Skeletal muscle tissue (tissue), 4 donors: ENCODE data around the gene TCEANC2. TPM values are rescaled to one million over a fixed set of nuclear protein-coding genes. Genes with fewer than 3 reads are reported as not detected.
"Not testable (repeated sequence)": the region's sequence is repeated elsewhere in the genome, so short reads cannot be mapped to it uniquely, and the experiment has no call there.

ENCODE experiments used
- H3K27ac ChIP-seq: one replicate; pipeline ENCODE4 v1.7.0; 2013; ENCODE audit warnings: mild to moderate bottlenecking, low read depth, low read length, inconsistent platforms
- H3K27me3 ChIP-seq, 3 donors: one replicate each; pipeline ENCODE4 v1.7.0; 2013; ENCODE audit warnings: low read length in 3 of 3; ENCODE audit not compliant: control insufficient read depth in 3 of 3, insufficient read depth in 3 of 3
- H3K36me3 ChIP-seq, 3 donors: one replicate each; pipeline ENCODE4 v1.7.0; 2013; ENCODE audit warnings: low read length in 3 of 3; ENCODE audit not compliant: control insufficient read depth in 3 of 3, insufficient read depth in 3 of 3
- H3K4me1 ChIP-seq, 3 donors: one replicate each; pipeline ENCODE4 v1.7.0; 2013; ENCODE audit warnings: low read length in 3 of 3, mild to moderate bottlenecking in 3 of 3; ENCODE audit not compliant: control insufficient read depth in 3 of 3, insufficient read depth in 3 of 3
- H3K4me3 ChIP-seq, 3 donors: one replicate each; pipeline ENCODE4 v1.7.0; 2013; ENCODE audit warnings: low read length in 3 of 3
- H3K9ac ChIP-seq, 3 donors: one replicate each; pipeline ENCODE4 v1.7.0; 2013; ENCODE audit warnings: low read length in 3 of 3, mild to moderate bottlenecking in 3 of 3, moderate library complexity in 2 of 3, low read depth in 1 of 3
- H3K9me3 ChIP-seq, 3 donors: one replicate each; pipeline ENCODE4 v1.7.0; 2013; ENCODE audit warnings: low read length in 3 of 3; ENCODE audit not compliant: control insufficient read depth in 3 of 3
- total RNA-seq: library from RNA; depleted of rRNA; stranded (reverse); fragments of >200 nt; gene quantifications from one replicate; pipeline ENCODE4 v1.2.3, GENCODE V29; 2014
- donor health status: Osteomylitis.

TCEANC2 gene
- total RNA-seq, 1 donor from 2014 or later: 3.1 TPM

DNA sequence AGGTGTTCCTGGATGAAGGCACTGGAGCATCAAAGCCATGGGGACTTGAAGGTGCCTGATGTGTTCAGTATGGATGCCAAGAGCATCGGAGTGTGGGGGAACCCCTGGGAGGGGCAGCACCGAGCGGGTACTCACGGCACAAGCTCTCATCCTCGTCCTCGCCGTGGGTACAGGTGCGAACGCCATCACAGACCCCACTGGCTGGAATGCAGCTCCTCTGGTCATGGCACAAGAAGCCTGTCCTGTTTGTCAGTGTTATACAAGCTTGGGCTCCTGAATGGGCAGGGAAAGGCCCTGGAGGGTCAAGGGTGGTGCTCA is 41.4 kb upstream of the TCEANC2 start:
- no peak overlapping the region for H3K9ac ChIP-seq
- peaks cover 15 to 42% (median 38%) of the 10 kb centered on the region in 3 donors for H3K27me3 ChIP-seq
- no peaks in the 10 kb centered on the region for H3K36me3 ChIP-seq
- H3K4me3 ChIP-seq: no peak overlapping the region
- H3K27ac ChIP-seq: no peak overlapping the region
- H3K4me1 ChIP-seq: no peaks in the 10 kb centered on the region
- H3K9me3 ChIP-seq: no peaks in the 10 kb centered on the region

DNA sequence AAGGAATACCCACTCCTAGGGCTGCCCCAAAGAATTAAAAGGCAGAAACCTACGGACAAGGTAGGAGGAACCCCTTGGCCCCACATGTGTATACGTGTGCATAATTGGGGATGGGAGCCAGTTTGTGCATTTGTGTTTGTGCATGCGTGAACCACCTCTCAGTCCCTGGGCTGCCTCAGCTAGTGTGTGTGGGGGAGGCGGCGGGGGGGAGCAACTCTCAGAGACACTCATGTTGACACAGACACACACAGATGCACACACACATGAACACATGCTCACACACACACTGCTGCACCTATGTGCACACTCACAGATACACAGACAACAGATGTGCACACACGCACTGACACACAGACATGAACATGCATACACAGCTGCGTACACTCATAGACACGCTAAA is 40.5 kb upstream of the TCEANC2 start:
- peaks cover 15 to 45% (median 39%) of the 10 kb centered on the region in 3 donors for H3K27me3 ChIP-seq
- no peak overlapping the region for H3K9ac ChIP-seq
- H3K4me1 ChIP-seq: no peaks in the 10 kb centered on the region
- no peak overlapping the region for H3K27ac ChIP-seq
- H3K36me3 ChIP-seq: no peaks in the 10 kb centered on the region
- H3K9me3 ChIP-seq: no peaks in the 10 kb centered on the region
- H3K4me3 ChIP-seq: no peak overlapping the region

DNA sequence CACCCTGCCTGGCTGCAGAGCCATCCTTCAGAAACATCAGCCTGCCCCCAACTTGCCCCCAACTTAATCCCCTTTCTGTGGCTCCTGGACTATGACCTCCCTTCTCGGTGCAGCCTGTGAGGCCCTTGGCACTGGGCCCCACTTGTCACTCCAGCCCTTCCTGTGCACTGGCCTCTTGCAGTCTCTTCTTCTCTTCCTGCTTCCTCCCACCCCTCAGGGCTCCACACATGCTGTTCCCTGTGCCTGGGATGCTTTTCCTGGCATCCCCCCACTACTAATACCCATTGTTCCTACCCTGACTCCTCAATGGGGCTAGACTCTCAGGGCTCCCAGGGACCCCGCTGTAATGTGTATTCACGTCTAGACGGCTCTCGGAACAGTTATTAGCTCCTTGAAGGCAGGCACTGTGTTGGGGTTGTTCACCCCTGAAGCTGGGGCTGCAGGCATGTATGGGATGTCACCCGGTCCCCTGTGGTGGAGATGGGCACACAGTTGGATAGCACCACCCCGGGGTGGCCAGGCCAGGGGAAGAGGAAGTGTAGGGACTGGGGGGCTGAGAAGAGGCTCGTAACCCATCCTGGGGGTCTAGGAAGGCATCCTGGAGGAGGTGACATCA is 39.9 kb upstream of the TCEANC2 start:
- H3K27me3 ChIP-seq: peaks cover 15 to 45% (median 40%) of the 10 kb centered on the region in 3 donors
- H3K9ac ChIP-seq: no peak overlapping the region
- H3K27ac ChIP-seq: no peak overlapping the region
- H3K36me3 ChIP-seq: no peaks in the 10 kb centered on the region
- no peak overlapping the region for H3K4me3 ChIP-seq
- no peaks in the 10 kb centered on the region for H3K4me1 ChIP-seq
- H3K9me3 ChIP-seq: no peaks in the 10 kb centered on the region

DNA sequence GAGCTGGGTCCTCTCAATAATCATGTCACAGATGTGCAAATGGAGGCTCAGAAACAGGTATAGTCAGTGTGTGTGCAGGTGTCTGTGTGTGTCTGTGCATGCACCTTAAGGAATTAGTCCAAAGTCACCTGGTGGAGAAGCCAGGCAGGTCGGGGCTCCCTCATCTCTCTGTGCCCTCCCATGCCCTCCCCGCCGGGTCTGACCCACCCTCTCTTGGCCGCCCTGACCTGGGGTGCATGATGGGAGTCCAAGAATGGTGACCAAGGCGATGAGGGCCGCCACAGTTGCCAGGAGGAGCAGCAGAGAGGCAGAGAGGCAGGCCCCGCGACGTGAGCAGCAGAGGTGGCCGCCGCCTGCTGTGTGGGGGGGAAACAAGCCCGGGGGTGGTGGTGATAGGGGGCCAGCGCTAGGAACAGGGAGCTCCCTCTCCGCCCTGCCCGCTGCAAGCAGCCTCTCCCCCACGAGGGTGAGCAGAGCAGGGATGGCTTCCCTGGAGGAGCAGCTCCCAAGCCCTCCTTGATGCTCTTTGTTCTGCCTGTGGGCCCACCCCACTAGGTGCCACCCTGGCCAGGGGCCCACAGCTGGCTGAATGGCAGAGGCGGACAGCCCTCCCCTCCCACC is 39.3 kb upstream of the TCEANC2 start:
- Histone ChIP-seq H3K27me3 (peaks cover 15 to 45% (median 37%) of the 10 kb centered on the region in 3 donors), H3K9ac (no peak overlapping the region), H3K4me3 (no peak overlapping the region), H3K36me3 (no peaks in the 10 kb centered on the region), H3K4me1 (no peaks in the 10 kb centered on the region), H3K27ac (no peak overlapping the region), H3K9me3 (no peaks in the 10 kb centered on the region)

DNA sequence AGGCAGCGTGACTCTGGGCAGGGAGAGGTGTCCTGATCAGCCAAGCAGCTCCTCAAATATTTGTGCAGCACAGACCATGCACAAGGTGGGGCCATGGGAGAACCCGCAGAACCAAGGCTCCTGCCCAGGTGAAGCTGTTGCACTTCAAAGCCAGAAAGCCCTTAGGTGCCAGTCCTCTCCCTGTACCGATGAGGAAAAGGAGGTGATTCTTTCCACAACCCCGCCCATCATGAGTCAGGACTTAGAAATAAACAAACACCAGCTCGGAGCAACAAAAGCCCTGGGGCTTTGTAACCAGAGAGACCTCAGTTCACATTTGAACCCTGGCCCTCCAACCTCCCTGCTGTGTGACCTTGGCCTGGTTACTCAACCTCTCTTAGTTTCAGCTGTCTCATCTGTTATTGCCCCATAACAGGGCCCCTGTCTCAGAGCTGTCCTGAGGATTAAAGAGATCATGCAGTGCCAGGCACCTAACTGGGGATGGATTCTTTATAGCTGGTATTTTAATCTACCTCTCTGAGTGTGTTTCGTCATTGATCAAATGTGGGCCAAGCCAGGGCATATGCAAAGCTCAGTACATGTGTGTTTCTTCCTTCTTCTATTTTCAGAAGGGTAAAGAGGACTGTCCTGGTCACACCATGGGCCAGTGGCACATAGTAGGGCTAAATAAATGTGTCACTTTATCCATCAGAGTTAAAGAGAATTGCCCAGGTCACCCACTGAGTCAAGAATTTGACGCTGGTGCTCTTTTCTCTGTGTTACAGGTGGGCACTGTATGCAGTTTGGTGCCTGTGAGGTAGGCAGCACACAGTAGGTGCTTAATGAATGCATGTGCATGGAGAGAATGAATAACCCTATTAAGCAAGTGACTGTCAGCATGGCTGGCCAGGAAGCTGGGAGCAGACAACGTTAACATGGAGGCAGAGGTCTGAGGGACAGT is 36.8 kb upstream of the TCEANC2 start:
- H3K27ac ChIP-seq: no peak overlapping the region
- no peak overlapping the region for H3K4me3 ChIP-seq
- peaks cover 11 to 32% (median 23%) of the 10 kb centered on the region in 3 donors for H3K27me3 ChIP-seq
- H3K9me3 ChIP-seq: no peaks in the 10 kb centered on the region
- no peak overlapping the region for H3K9ac ChIP-seq
- no peaks in the 10 kb centered on the region for H3K36me3 ChIP-seq
- no peaks in the 10 kb centered on the region for H3K4me1 ChIP-seq

DNA sequence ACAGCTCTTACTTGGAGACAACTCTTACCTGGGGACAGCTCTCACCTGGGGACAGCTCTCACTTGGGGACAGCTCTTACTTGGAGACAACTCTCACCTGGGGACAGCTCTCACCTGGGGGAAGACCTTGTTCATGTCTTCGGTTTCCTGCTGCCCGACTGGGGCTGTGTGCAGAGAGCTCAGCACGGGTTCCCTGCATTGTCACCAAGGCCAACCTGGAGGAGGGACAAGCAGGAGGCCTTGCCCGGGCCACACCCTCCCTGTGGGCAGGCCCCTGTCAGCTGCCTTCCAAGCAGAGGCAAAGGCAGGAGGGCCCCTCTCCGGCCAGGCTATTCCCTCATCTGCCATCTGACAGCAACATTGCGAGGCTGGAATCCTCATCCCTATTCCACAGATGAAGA is 35.4 kb upstream of the TCEANC2 start, which contains the start of gene LDLRAD1:
TSS of gene LDLRAD1 (minus strand) at position 208 of the 400 bp plus-strand sequence. CDS start at position 134, 74 bp downstream.
- H3K4me1 ChIP-seq: no peaks in the 10 kb centered on the region
- no peak within 1 kb of the TSS for H3K9ac ChIP-seq
- no peaks in the 10 kb centered on the region for H3K9me3 ChIP-seq
- peaks cover 6 to 21% (median 20%) of the 10 kb centered on the region in 3 donors for H3K27me3 ChIP-seq
- H3K36me3 ChIP-seq: no peaks in the 10 kb centered on the region
- H3K27ac ChIP-seq: no peak within 1 kb of the TSS
- no peak within 1 kb of the TSS for H3K4me3 ChIP-seq

DNA sequence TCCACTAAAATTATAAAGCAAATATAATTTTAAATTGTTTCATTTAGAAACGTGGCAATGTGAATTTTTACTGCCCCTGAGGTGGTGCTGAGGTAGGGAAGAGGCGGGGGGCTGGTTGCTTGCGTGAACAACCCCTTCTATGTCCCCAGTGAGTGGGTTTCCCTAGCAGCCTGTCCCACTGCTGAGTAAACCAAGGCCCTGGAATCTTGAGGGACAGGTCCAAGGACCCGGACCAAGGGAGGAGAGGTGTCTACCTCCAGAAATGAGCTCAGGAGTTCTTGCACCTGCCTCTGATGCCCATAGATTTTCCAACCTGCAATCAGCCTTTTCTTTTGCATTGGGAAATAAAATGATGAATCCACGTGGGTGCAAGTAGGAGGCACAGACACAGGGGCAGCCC is 34.8 kb upstream of the TCEANC2 start:
- peaks cover 4 to 15% (median 14%) of the 10 kb centered on the region in 3 donors for H3K27me3 ChIP-seq
- no peak overlapping the region for H3K4me3 ChIP-seq
- H3K27ac ChIP-seq: no peak overlapping the region
- no peak overlapping the region for H3K9ac ChIP-seq
- no peaks in the 10 kb centered on the region for H3K4me1 ChIP-seq
- no peaks in the 10 kb centered on the region for H3K36me3 ChIP-seq
- H3K9me3 ChIP-seq: no peaks in the 10 kb centered on the region

DNA sequence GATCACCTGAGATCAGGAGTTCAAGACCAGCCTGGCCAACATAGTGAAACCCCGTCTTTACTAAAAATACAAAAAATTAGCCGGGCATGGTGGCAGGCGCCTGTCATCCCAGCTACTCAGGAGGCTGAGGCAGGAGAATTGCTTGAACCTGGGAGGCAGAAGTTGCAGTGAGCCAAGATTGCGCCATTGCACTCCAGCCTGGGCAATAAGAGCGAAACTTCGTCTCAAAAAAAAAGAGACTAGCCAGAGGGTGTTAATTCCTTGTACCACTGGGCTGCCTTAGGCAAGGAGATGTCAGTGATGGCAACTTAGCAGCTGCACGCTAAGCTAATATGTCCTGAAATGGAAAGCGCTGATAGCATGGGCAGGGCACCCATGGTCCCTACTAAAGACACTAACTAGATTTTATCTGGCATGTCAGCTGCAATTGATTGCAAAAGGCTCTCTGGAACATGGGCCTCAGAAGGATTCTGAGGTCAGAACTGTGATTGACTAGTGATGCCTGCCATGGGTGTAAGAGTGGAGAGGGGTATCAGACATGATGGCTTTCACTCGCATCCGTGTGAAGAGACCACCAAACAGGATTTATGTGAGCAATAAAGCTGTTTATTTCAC is 33.7 kb upstream of the TCEANC2 start:
- not testable (repeated sequence) for H3K4me3 ChIP-seq, H3K4me1 ChIP-seq, H3K9ac ChIP-seq, H3K9me3 ChIP-seq, H3K27me3 ChIP-seq, H3K27ac ChIP-seq, H3K36me3 ChIP-seq

DNA sequence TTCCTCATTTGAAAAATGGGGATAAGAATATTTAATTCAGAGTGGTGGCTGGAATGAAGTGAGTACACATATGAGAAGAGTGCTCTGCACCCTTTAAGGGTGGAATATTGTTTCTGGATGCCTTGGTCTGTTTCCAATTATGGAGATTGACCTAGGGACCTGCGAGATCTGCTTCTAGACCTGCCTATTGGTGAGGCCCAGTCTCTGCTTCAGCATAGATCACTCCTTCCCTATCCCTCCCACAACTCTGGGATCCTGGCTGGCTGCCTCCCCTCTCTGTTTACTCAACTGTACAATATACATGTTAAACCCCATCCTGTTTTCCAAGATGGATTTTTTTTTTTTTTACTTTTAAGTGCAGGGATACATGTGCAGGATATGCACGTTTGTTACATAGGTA is 29.1 kb upstream of the TCEANC2 start:
- no peaks in the 10 kb centered on the region for H3K9me3 ChIP-seq
- no peaks in the 10 kb centered on the region for H3K4me1 ChIP-seq
- H3K4me3 ChIP-seq: no peak overlapping the region
- no peaks in the 10 kb centered on the region for H3K27me3 ChIP-seq
- H3K36me3 ChIP-seq: no peaks in the 10 kb centered on the region
- no peak overlapping the region for H3K9ac ChIP-seq
- H3K27ac ChIP-seq: no peak overlapping the region
